WI38 (cell line): Measurements from ENCODE around the gene RAB39A.
"Not testable (repeated sequence)": the region's sequence is repeated elsewhere in the genome, so short reads cannot be mapped to it uniquely, and the experiment has no call there.

Source experiments
- H3K4me3 ChIP-seq: 2 replicates; pipeline ENCODE4 v1.5.1; 2011; ENCODE audit warnings: low read depth, mild to moderate bottlenecking, control low read depth, low read length
- CTCF ChIP-seq: IDR thresholded peaks from 2 replicates; pipeline ENCODE4 v1.5.1; 2012; ENCODE audit warnings: low read depth, mild to moderate bottlenecking, control low read depth, low read length

The RAB39A gene

GRCh38 chr11:107921997-107922396 is 6.3 kb upstream of the RAB39A start:
- TF ChIP-seq CTCF = no peak
- no peak overlapping the region for H3K4me3 ChIP-seq

- H3K4me3 ChIP-seq = not testable (repeated sequence)
Measured at GRCh38 chr11:107923519-107923918, 4.7 kb upstream of the RAB39A start.

GRCh38 chr11:107924306-107924705 is 3.9 kb upstream of the RAB39A start:
- no peak for TF ChIP-seq CTCF
- no peak overlapping the region for H3K4me3 ChIP-seq

- H3K4me3 ChIP-seq = 0 out of 2 replicates have a peak overlapping the region, but pooled peaks have one; percentile 16
- TF ChIP-seq CTCF = no peak
Measured at GRCh38 chr11:107927559-107927958, 689 bp upstream of the RAB39A start.

- TF ChIP-seq CTCF = no peak
- peak overlapping the region; percentile 40 for H3K4me3 ChIP-seq
Measured at GRCh38 chr11:107928767-107929507, 689 bp downstream of the RAB39A start.

GRCh38 chr11:107929611-107930200 is 1.5 kb downstream of the RAB39A start:
- no peak for TF ChIP-seq CTCF
- no peak overlapping the region for H3K4me3 ChIP-seq

- H3K4me3 ChIP-seq = no peak overlapping the region
- TF ChIP-seq CTCF = no peak
Measured at GRCh38 chr11:107931206-107931605, 3.0 kb downstream of the RAB39A start.
